WTC11 (cell line): ENCODE measurements around the gene SRMS.

Experiments used
- ATF1 ChIP-seq: sonication (generic); formaldehyde crosslinking; IDR thresholded peaks from 2 replicates; pipeline ENCODE4 v1.8.1; 2023; ENCODE audit warnings: mild to moderate bottlenecking, moderate library complexity, missing genetic modification reagents
- ESRRA ChIP-seq: sonication (generic); formaldehyde crosslinking; IDR thresholded peaks from 2 replicates; pipeline ENCODE4 v1.8.1; 2022; ENCODE audit warnings: mild to moderate bottlenecking, missing genetic modification reagents, borderline replicate concordance
- ETV6 ChIP-seq: sonication (generic); formaldehyde crosslinking; IDR thresholded peaks from 2 replicates; pipeline ENCODE4 v1.8.1; 2022; ENCODE audit warnings: mild to moderate bottlenecking, missing genetic modification reagents
- MAX ChIP-seq: sonication (generic); formaldehyde crosslinking; IDR thresholded peaks from 2 replicates; pipeline ENCODE4 v1.8.0; 2022; ENCODE audit warnings: mild to moderate bottlenecking, missing genetic modification reagents
- MLX ChIP-seq: sonication (generic); formaldehyde crosslinking; IDR thresholded peaks from 2 replicates; pipeline ENCODE4 v1.8.1; 2023; ENCODE audit warnings: mild to moderate bottlenecking, missing genetic modification reagents, moderate library complexity
- NFE2L1 ChIP-seq: sonication (generic); formaldehyde crosslinking; IDR thresholded peaks from 2 replicates; pipeline ENCODE4 v1.8.1; 2023; ENCODE audit warnings: missing genetic modification reagents
- NFYB ChIP-seq: sonication (generic); formaldehyde crosslinking; conservative IDR thresholded peaks from 2 replicates; pipeline ENCODE4 v1.8.0; 2022; ENCODE audit warnings: low read depth, missing genetic modification reagents
- PRDM15 ChIP-seq: sonication (generic); formaldehyde crosslinking; IDR thresholded peaks from 2 replicates; pipeline ENCODE4 v1.8.0; 2022; ENCODE audit warnings: missing genetic modification reagents
- SMAD4 ChIP-seq: sonication (generic); formaldehyde crosslinking; IDR thresholded peaks from 2 replicates; pipeline ENCODE4 v1.8.0; 2022; ENCODE audit warnings: mild to moderate bottlenecking, missing genetic modification reagents
- TEAD4 ChIP-seq: sonication (generic); formaldehyde crosslinking; IDR thresholded peaks from 2 replicates; pipeline ENCODE4 v1.8.0; 2022; ENCODE audit warnings: mild to moderate bottlenecking, missing genetic modification reagents
- ZNF263 ChIP-seq: sonication (generic); formaldehyde crosslinking; IDR thresholded peaks from 2 replicates; pipeline ENCODE4 v1.8.1; 2022; ENCODE audit warnings: low read depth, mild to moderate bottlenecking, moderate library complexity, missing genetic modification reagents
- TF ChIP-seq, protein P1 (sequence below): fragments of 200-600 bp; IDR thresholded peaks from 2 replicates; pipeline ENCODE4 v1.8.0; 2022; ENCODE audit warnings: antibody characterized with exemption

DNA sequence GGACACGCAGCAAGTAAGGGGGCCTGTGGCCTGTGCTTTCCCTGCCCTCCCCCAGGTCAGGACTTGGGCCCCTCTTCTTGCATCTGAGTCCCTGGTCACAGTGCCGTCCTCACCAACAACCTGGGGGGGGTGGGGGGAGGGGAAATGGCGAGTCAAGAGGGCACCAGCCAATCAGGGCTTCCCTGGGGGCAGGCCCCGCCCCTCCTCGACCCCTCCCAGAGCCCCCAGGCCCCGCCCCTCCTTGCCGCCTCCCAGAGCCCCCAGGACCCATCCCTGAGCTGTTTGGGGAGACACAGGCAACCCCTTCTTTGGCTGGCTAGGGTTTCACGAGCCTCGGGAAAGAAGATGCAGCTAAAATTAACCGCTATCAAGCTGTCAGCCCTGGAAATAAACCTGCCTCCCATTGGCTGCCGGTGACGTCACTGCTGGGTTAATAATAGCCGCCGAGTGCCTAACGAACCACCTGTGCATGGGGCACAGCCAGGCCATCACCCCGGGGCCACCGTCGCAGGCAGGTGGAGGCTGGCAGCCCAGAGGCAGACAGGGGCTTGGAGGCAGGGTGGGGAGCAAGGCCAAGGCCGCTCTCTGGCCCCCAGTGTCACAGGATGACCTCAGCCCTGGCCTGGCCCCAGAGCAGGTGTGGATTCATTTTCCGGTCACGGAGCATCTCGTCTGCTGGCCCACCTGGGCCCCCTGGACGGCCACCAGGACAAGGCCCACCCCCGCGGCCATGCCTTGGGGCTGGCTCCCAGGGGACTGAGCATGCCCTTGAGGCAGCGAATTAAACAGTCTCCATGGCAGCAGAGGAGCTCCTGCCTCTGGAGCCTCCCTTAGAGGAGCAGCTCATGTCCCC, 45.5 kb downstream of the SRMS start:
- TF ChIP-seq MAX (CRISPR knock-in tag): no peak
- no peak for TF ChIP-seq ETV6 (CRISPR knock-in tag)
- no peak for TF ChIP-seq NFE2L1
- no peak for TF ChIP-seq TEAD4
- TF ChIP-seq, protein P1, sequence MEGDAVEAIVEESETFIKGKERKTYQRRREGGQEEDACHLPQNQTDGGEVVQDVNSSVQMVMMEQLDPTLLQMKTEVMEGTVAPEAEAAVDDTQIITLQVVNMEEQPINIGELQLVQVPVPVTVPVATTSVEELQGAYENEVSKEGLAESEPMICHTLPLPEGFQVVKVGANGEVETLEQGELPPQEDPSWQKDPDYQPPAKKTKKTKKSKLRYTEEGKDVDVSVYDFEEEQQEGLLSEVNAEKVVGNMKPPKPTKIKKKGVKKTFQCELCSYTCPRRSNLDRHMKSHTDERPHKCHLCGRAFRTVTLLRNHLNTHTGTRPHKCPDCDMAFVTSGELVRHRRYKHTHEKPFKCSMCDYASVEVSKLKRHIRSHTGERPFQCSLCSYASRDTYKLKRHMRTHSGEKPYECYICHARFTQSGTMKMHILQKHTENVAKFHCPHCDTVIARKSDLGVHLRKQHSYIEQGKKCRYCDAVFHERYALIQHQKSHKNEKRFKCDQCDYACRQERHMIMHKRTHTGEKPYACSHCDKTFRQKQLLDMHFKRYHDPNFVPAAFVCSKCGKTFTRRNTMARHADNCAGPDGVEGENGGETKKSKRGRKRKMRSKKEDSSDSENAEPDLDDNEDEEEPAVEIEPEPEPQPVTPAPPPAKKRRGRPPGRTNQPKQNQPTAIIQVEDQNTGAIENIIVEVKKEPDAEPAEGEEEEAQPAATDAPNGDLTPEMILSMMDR: no peak
- TF ChIP-seq ESRRA (CRISPR knock-in tag): no peak
- TF ChIP-seq ZNF263 (CRISPR knock-in tag): no peak
- no peak for TF ChIP-seq NFYB (CRISPR knock-in tag)
- TF ChIP-seq PRDM15 (CRISPR knock-in tag): no peak
- TF ChIP-seq SMAD4: no peak
- no peak for TF ChIP-seq MLX (CRISPR knock-in tag)
- no peak for TF ChIP-seq ATF1
